Endothelial cell of umbilical vein (primary cell): ENCODE measurements around the gene EPRS1.

Experiments used
- CTCF ChIP-seq, 2 donors: IDR thresholded peaks; 1 replicate in 1 of 2; 2 replicates in 1 of 2; pipeline ENCODE4 v1.5.1; 2011; ENCODE audit warnings: low read length in 2 of 2, mild to moderate bottlenecking in 2 of 2, moderate library complexity in 2 of 2, control low read depth in 1 of 2, inconsistent platforms in 1 of 2, low read depth in 1 of 2; ENCODE audit not compliant: insufficient read depth in 1 of 2; ENCODE audit errors: extremely low read depth in 1 of 2
- EZH2 ChIP-seq: IDR thresholded peaks from 2 replicates; pipeline ENCODE4 v1.6.1; 2012; ENCODE audit warnings: borderline replicate concordance, low read depth, mild to moderate bottlenecking, moderate library complexity, low read length, inconsistent platforms; ENCODE audit not compliant: severe bottlenecking
- FOS ChIP-seq: IDR thresholded peaks from 2 replicates; pipeline ENCODE4 v1.6.1; 2011; ENCODE audit warnings: mild to moderate bottlenecking, low read length, moderate library complexity, borderline replicate concordance; ENCODE audit not compliant: insufficient read depth
- JUN ChIP-seq: IDR thresholded peaks from 2 replicates; pipeline ENCODE4 v1.6.1; 2011; ENCODE audit warnings: borderline replicate concordance, low read depth; ENCODE audit not compliant: insufficient read length, insufficient read depth
- MYC ChIP-seq: IDR thresholded peaks from one replicate; pipeline ENCODE4 v1.6.1; 2011; ENCODE audit warnings: mild to moderate bottlenecking, low read depth, low read length
- POLR2A ChIP-seq: IDR thresholded peaks from 2 replicates; pipeline ENCODE4 v1.6.1; 2012; ENCODE audit warnings: low read depth, mild to moderate bottlenecking, control low read depth, low read length
- POLR2AphosphoS5 ChIP-seq: IDR thresholded peaks from 2 replicates; pipeline ENCODE4 v1.6.1; 2012; ENCODE audit warnings: low read depth, mild to moderate bottlenecking, control low read depth, low read length, moderate library complexity; ENCODE audit not compliant: insufficient read depth
- TF ChIP-seq, protein P1 (sequence below): IDR thresholded peaks from 2 replicates; pipeline ENCODE4 v1.6.1; 2011; ENCODE audit not compliant: insufficient read depth, insufficient read length

GRCh38 chr1:220089650-220090556 is 43.6 kb upstream of the EPRS1 start, which contains the start of gene BPNT1:
- TF ChIP-seq CTCF (IDR thresholded peaks at IDR 0.05; ENCODE audit: extremely low read depth in 1 of 2, insufficient read depth in 1 of 2, low read depth in 1 of 2, low read length in 2 of 2): no peak
- peak; percentile 96 for TF ChIP-seq POLR2A
- peak; percentile 55 for TF ChIP-seq POLR2AphosphoS5
- TF ChIP-seq JUN: no peak
- TF ChIP-seq MYC: no peak
- TF ChIP-seq EZH2: no peak
- TF ChIP-seq, protein P1, sequence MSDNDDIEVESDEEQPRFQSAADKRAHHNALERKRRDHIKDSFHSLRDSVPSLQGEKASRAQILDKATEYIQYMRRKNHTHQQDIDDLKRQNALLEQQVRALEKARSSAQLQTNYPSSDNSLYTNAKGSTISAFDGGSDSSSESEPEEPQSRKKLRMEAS: no peak
- TF ChIP-seq FOS: no peak
